Hepatocyte (in vitro differentiated cells): ENCODE results near the gene SPOUT1.

Experiments used
- CTCF ChIP-seq: fragments of 200-600 bp; sonication (generic); IDR thresholded peaks from 2 replicates; pipeline ENCODE4 v1.5.1; 2016; ENCODE audit warnings: antibody characterized with exemption, mild to moderate bottlenecking; ENCODE audit not compliant: poor library complexity
- EZH2 ChIP-seq: fragments of 200-600 bp; sonication (generic); IDR thresholded peaks from 2 replicates; pipeline ENCODE4 v1.6.1; 2016; ENCODE audit warnings: antibody characterized with exemption, mild to moderate bottlenecking, borderline replicate concordance
- EZH2phosphoT487 ChIP-seq: fragments of 200-600 bp; sonication (generic); IDR thresholded peaks from one replicate; pipeline ENCODE4 v1.6.1; 2018; ENCODE audit warnings: antibody characterized with exemption, mild to moderate bottlenecking, low read depth, moderate library complexity; ENCODE audit not compliant: unreplicated experiment, severe bottlenecking

GRCh38 chr9:128798896-128799295 lies 30.7 kb downstream of the SPOUT1 start:
- no peak for TF ChIP-seq CTCF
- no peak for TF ChIP-seq EZH2phosphoT487
- TF ChIP-seq EZH2 = no peak
